SU-DHL-6 (cell line): ENCODE measurements around the gene RNF186.

Experiments used
- H2AFZ ChIP-seq: fragments of 200-600 bp; sonication (generic); 2 replicates; pipeline ENCODE4 v1.6.1; 2014; ENCODE audit warnings: low read depth, mild to moderate bottlenecking, moderate library complexity, mixed read lengths, antibody characterized with exemption, low read length; ENCODE audit not compliant: severe bottlenecking
- H3F3A ChIP-seq: fragments of 200-600 bp; shearing (Covaris generic); 2 replicates; pipeline ENCODE4 v1.6.0; 2016; ENCODE audit warnings: antibody characterized with exemption, mild to moderate bottlenecking; ENCODE audit not compliant: insufficient read depth
- H3K27ac ChIP-seq: fragments of 200-600 bp; sonication (generic); 2 replicates; pipeline ENCODE4 v1.5.1; 2016; ENCODE audit warnings: low read depth, mild to moderate bottlenecking, low read length, moderate library complexity, mixed read lengths
- H3K27me3 ChIP-seq: fragments of 200-600 bp; sonication (generic), shearing (Covaris generic); 2 replicates; pipeline ENCODE4 v1.6.0; 2014; ENCODE audit warnings: mild to moderate bottlenecking, low read length
- H3K36me3 ChIP-seq: fragments of 200-600 bp; sonication (generic); 2 replicates; pipeline ENCODE4 v1.6.1; 2014; ENCODE audit warnings: mild to moderate bottlenecking, low read length, mixed read lengths
- H3K4me2 ChIP-seq: fragments of 300-600, 200-600 bp; shearing (Covaris generic), sonication (generic); 2 replicates; pipeline ENCODE4 v1.6.0; 2014; ENCODE audit warnings: low read length, low read depth, mild to moderate bottlenecking; ENCODE audit not compliant: poor library complexity, severe bottlenecking
- H3K4me3 ChIP-seq: fragments of 200-600 bp; sonication (generic); 2 replicates; pipeline ENCODE4 v1.5.1; 2014; ENCODE audit warnings: antibody characterized with exemption, low read length, mild to moderate bottlenecking, mixed read lengths; ENCODE audit not compliant: insufficient read depth, poor library complexity, severe bottlenecking
- H3K79me2 ChIP-seq: fragments of 200-600 bp; sonication (generic); 2 replicates; pipeline ENCODE4 v1.6.1; 2014; ENCODE audit warnings: mild to moderate bottlenecking, low read length, moderate library complexity; ENCODE audit not compliant: insufficient read depth
- H3K9ac ChIP-seq: fragments of 200-600 bp; sonication (generic); 2 replicates; pipeline ENCODE4 v1.7.0; 2014; ENCODE audit warnings: mild to moderate bottlenecking, low read length
- H3K9me2 ChIP-seq: fragments of 200-600 bp; sonication (generic); replicated peaks from 2 replicates; pipeline ENCODE4 v1.6.1; 2014; ENCODE audit warnings: low read length; ENCODE audit not compliant: insufficient read depth
- H3K9me3 ChIP-seq: fragments of 200-600 bp; sonication (generic); 2 replicates; pipeline ENCODE4 v1.6.1; 2014; ENCODE audit warnings: low read length, mixed read lengths; ENCODE audit not compliant: insufficient read depth
- H4K20me1 ChIP-seq: fragments of 200-600 bp; sonication (generic); 2 replicates; pipeline ENCODE4 v1.6.1; 2014; ENCODE audit warnings: low read depth, mild to moderate bottlenecking, antibody characterized with exemption, low read length, moderate library complexity, mixed read lengths
- EZH2phosphoT487 ChIP-seq: fragments of 200-600 bp; sonication (generic), shearing (Covaris generic); conservative IDR thresholded peaks from 2 replicates; pipeline ENCODE4 v1.6.1; 2018; ENCODE audit warnings: mild to moderate bottlenecking, antibody characterized with exemption, low read length, moderate library complexity, mixed read lengths
- TF ChIP-seq, protein P1 (sequence below): fragments of 200-600 bp; sonication (generic); IDR thresholded peaks from one replicate; pipeline ENCODE4 v1.5.1; 2017; ENCODE audit warnings: antibody characterized with exemption, mild to moderate bottlenecking, low read length, moderate library complexity; ENCODE audit not compliant: insufficient read depth, poor library complexity, severe bottlenecking

RNF186 gene

DNA sequence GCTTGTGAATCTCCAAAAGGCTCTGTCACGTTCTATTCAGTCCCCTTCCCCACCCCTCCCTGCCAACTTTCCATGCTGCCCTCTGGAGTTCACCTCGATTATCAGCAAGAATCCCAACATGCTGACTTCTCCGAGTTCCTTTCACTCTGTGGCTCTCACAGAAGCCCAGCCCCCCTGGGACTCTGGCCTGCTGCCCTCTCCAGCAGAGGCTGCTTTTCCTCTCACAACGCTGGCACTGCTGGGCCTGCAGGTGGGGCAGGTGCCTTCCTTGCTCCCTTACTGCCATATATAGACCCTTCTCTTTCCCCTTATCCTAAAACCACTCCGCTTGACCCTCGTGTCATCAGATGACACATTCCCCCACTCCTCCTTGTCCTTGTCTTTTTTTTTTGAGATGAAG lies 10.2 kb upstream of the RNF186 start:
- Histone ChIP-seq H3K9me3 (no peaks in the 10 kb centered on the region), H3K4me3 (no peak overlapping the region), H4K20me1 (no peaks in the 10 kb centered on the region), H3K4me2 (no peak overlapping the region), H2AFZ (no peak overlapping the region), H3K79me2 (no peaks in the 10 kb centered on the region), H3K27me3 (no peaks in the 10 kb centered on the region), H3K36me3 (no peaks in the 10 kb centered on the region), H3K9ac (no peak overlapping the region), H3K27ac (no peak overlapping the region), H3K9me2 (no peaks in the 10 kb centered on the region), H3F3A (no peaks in the 10 kb centered on the region)
- TF ChIP-seq, protein P1, sequence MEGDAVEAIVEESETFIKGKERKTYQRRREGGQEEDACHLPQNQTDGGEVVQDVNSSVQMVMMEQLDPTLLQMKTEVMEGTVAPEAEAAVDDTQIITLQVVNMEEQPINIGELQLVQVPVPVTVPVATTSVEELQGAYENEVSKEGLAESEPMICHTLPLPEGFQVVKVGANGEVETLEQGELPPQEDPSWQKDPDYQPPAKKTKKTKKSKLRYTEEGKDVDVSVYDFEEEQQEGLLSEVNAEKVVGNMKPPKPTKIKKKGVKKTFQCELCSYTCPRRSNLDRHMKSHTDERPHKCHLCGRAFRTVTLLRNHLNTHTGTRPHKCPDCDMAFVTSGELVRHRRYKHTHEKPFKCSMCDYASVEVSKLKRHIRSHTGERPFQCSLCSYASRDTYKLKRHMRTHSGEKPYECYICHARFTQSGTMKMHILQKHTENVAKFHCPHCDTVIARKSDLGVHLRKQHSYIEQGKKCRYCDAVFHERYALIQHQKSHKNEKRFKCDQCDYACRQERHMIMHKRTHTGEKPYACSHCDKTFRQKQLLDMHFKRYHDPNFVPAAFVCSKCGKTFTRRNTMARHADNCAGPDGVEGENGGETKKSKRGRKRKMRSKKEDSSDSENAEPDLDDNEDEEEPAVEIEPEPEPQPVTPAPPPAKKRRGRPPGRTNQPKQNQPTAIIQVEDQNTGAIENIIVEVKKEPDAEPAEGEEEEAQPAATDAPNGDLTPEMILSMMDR = no peak
- TF ChIP-seq EZH2phosphoT487 = no peak

DNA sequence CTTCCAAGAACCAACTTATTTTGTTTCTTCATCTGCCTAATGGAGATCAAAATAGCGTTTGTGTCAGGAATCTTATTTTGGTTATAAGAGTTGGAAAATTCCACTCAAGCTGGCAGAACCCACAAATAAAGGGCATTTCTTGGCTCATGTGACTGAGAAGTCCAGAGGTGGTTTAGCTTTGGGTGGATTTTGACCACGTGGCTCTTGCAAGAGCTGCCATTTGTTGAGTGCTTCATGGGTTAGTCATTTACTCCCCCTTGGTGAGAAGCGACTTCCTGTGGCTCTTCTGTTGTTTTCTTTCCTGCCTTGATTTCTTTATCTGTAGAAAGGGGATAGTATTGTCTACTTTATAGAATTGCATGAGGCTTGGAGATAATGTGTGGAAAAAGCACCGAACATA lies 9.5 kb upstream of the RNF186 start:
- Histone ChIP-seq H3K9me3 (no peaks in the 10 kb centered on the region), H3K79me2 (no peaks in the 10 kb centered on the region), H3K9ac (no peak overlapping the region), H3K27ac (no peak overlapping the region), H3K36me3 (no peaks in the 10 kb centered on the region), H3F3A (no peaks in the 10 kb centered on the region), H3K4me3 (no peak overlapping the region), H3K4me2 (no peak overlapping the region), H3K27me3 (no peaks in the 10 kb centered on the region), H4K20me1 (no peaks in the 10 kb centered on the region), H2AFZ (no peak overlapping the region), H3K9me2 (no peaks in the 10 kb centered on the region)
- TF ChIP-seq, protein P1 = no peak
- TF ChIP-seq EZH2phosphoT487 = no peak

DNA sequence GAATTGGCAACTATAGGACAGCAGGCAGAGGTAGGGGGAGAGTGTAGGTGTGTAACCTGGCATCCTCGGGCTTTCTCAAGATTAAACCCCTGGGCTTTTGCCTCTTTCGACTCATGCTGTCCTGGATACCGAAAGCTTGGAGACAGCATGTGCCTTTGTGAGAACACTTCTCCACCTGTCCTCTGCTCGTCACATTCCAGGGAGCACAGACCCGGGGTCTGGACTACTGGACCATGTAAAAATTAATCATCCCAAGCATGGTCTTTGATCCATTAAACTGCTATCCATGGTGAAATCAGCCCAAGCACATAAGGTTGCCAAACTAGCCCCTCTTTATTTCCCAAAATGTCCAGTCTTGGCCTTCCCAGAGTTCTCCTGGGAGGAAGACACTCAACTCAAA lies 9.0 kb upstream of the RNF186 start:
- no peaks in the 10 kb centered on the region for H3K27me3 ChIP-seq

More for the DNA sequence above, 9.0 kb upstream of the RNF186 start:
- TF ChIP-seq EZH2phosphoT487 = no peak
- TF ChIP-seq, protein P1 = no peak
- H4K20me1 ChIP-seq = no peaks in the 10 kb centered on the region
- no peak overlapping the region for H3K4me2 ChIP-seq
- no peak overlapping the region for H3K9ac ChIP-seq
- no peak overlapping the region for H3K4me3 ChIP-seq
- no peaks in the 10 kb centered on the region for H3K79me2 ChIP-seq
- H2AFZ ChIP-seq = no peak overlapping the region
- no peaks in the 10 kb centered on the region for H3K9me2 ChIP-seq
- no peak overlapping the region for H3K27ac ChIP-seq
- no peaks in the 10 kb centered on the region for H3K36me3 ChIP-seq
- H3K9me3 ChIP-seq = no peaks in the 10 kb centered on the region
- H3F3A ChIP-seq = no peaks in the 10 kb centered on the region
